Kidney (tissue), 14 donors: ENCODE data around the gene MSI2. TPM values are rescaled to one million over a fixed set of nuclear protein-coding genes. Genes with fewer than 3 reads are reported as not detected.
A peak's percentile ranks its signal among the peaks of the same experiment; 100 is the strongest.

ENCODE experiments used
- DNase-seq, 5 donors: peaks; one replicate each; pipeline ENCODE4 v3.0.0-alpha.2; 2013 to 2020
- FAIRE-seq: peaks from 2 replicates; lab custom pipeline; 2012; peaks lifted over from hg19 to GRCh38; lab: Jason Lieb, UNC
- H3K27ac ChIP-seq, 2 donors: one replicate each; pipeline ENCODE4 v1.7.0; 2013; ENCODE audit warnings: low read depth in 2 of 2, low read length in 2 of 2, inconsistent platforms in 1 of 2
- H3K27me3 ChIP-seq: one replicate; pipeline ENCODE4 v1.7.1; 2013; ENCODE audit warnings: low read length, inconsistent platforms; ENCODE audit not compliant: control insufficient read depth, insufficient read depth
- H3K36me3 ChIP-seq, 3 donors: one replicate each; pipeline versions ENCODE4 v1.7.0 to v1.7.1; 2013; ENCODE audit warnings: low read length in 3 of 3, control low read depth in 1 of 3, inconsistent platforms in 1 of 3; ENCODE audit not compliant: insufficient read depth in 3 of 3, control insufficient read depth in 2 of 3
- H3K4me1 ChIP-seq, 3 donors: one replicate each; pipeline versions ENCODE4 v1.7.0 to v1.7.1; 2013; ENCODE audit warnings: low read length in 3 of 3, inconsistent platforms in 1 of 3, low read depth in 1 of 3; ENCODE audit not compliant: control insufficient read depth in 2 of 3, insufficient read depth in 2 of 3
- H3K4me3 ChIP-seq, 3 donors: one replicate each; pipeline versions ENCODE4 v1.7.0 to v1.8.1; 2013; ENCODE audit warnings: low read length in 3 of 3, control low read depth in 1 of 3, inconsistent platforms in 1 of 3
- H3K9ac ChIP-seq, 3 donors: one replicate each; pipeline versions ENCODE4 v1.7.0 to v1.7.1; 2013; ENCODE audit warnings: low read length in 3 of 3, control low read depth in 1 of 3, inconsistent platforms in 1 of 3
- H3K9me3 ChIP-seq, 3 donors: one replicate each; pipeline versions ENCODE4 v1.7.0 to v1.7.1; 2013; ENCODE audit warnings: low read length in 3 of 3, control low read depth in 1 of 3, inconsistent platforms in 1 of 3; ENCODE audit not compliant: control insufficient read depth in 2 of 3, insufficient read depth in 1 of 3
- intact Hi-C: fragments of 100-400 bp; cut with DNase I; formaldehyde crosslinking; loops from one replicate; pipeline ENCODE4 v1.11.1; 2022
- polyA plus RNA-seq: library from polyadenylated mRNA; stranded (reverse); fragments of 350-450 nt; fragmentation: Illumina TruSeq; extraction: RNeasy Lipid Tissue Mini Kit (QIAGEN cat#74804); gene quantifications from one replicate; pipeline ENCODE4 v1.2.3, GENCODE V29; 2014; ENCODE audit warnings: low read depth, low replicate concordance; ENCODE audit not compliant: insufficient read depth
- total RNA-seq: library from RNA; stranded (reverse); fragmentation: NEBNext Ultra II Directional; extraction: Animal tissue kit (Norgen Biotek cat#: 25700); gene quantifications from one replicate; pipeline ENCODE4 v1.2.1, GENCODE V29; 2021
- TF ChIP-seq, protein P1 (sequence below): IDR thresholded peaks from 3 replicates; pipeline ENCODE4 v1.5.1; 2012; ENCODE audit warnings: mild to moderate bottlenecking, moderate library complexity, borderline replicate concordance; ENCODE audit not compliant: insufficient read depth; ENCODE audit errors: extremely low read depth
- donor health status: control.
- donor health status: control.
- donor health status: control.
- donor health status: control.
- donor health status: control.
- donor health status: DM: yes; HTN: yes; CAD: no.
- donor health status: Normal renal cell carcinoma (clear cell type).

The MSI2 gene
- total and polyA plus RNA-seq, 2 donors from 2014 or later = 69.2 to 151 TPM

DNA sequence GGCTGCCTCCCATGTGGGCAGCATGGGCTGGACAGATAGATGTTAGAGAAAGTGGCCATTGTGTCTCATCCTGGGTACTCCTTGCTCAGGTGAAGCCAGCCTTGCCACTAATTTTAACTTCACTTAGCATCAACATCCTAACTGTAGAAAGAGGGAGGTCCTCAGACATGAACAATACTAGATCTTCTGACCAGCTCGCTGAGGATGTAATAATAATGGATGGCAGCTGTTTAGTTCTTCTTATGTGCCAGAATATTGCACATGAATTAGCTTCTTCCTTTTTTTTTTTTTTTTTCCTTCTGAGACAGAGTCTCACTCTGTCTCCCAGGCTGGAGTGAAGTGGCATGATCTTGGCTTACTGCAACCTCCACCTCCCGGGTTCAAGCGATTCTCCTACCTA, 256.4 kb downstream of the MSI2 start:
- Histone ChIP-seq H3K9ac (no peak overlapping the region), H3K4me1 (peaks cover 4 to 9% (median 5%) of the 10 kb centered on the region in 3 donors), H3K27ac (no peak overlapping the region), H3K9me3 (no peaks in the 10 kb centered on the region), H3K4me3 (no peak overlapping the region), H3K27me3 (no peaks in the 10 kb centered on the region), H3K36me3 (no peaks in the 10 kb centered on the region)
- DNase-seq = no peak
- TF ChIP-seq, protein P1, sequence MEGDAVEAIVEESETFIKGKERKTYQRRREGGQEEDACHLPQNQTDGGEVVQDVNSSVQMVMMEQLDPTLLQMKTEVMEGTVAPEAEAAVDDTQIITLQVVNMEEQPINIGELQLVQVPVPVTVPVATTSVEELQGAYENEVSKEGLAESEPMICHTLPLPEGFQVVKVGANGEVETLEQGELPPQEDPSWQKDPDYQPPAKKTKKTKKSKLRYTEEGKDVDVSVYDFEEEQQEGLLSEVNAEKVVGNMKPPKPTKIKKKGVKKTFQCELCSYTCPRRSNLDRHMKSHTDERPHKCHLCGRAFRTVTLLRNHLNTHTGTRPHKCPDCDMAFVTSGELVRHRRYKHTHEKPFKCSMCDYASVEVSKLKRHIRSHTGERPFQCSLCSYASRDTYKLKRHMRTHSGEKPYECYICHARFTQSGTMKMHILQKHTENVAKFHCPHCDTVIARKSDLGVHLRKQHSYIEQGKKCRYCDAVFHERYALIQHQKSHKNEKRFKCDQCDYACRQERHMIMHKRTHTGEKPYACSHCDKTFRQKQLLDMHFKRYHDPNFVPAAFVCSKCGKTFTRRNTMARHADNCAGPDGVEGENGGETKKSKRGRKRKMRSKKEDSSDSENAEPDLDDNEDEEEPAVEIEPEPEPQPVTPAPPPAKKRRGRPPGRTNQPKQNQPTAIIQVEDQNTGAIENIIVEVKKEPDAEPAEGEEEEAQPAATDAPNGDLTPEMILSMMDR = no peak
- no peak for FAIRE-seq
- intact Hi-C loops = no loop called here

DNA sequence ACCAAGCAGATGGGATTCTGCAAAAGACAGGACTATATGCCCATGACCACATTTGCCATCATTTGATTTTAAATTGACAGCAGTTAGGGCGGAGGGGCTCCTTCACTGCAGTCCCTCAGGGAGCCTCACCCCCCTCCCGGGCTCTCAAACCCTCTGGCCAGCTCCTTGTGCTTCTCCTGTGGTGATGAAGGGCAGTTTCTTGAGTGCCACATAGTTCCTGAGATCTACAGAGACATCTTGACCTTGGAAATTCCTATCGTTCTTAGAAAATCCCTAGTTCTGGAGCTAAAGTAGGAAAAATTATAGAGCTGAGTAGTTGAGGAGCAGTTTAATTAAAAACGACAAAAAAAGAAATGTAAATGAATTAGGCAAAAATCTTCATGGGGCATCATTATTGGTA, 257.2 kb downstream of the MSI2 start:
- Histone ChIP-seq H3K27ac (no peak overlapping the region), H3K4me3 (no peak overlapping the region), H3K27me3 (no peaks in the 10 kb centered on the region), H3K9me3 (no peaks in the 10 kb centered on the region), H3K9ac (no peak overlapping the region), H3K36me3 (no peaks in the 10 kb centered on the region), H3K4me1 (peaks cover 0 to 13% (median 12%) of the 10 kb centered on the region in 3 donors)
- DNase-seq (peak in 1 of 5 donors; percentile 59), FAIRE-seq (no peak)
- TF ChIP-seq, protein P1 = no peak
- intact Hi-C loops = no loop called here

DNA sequence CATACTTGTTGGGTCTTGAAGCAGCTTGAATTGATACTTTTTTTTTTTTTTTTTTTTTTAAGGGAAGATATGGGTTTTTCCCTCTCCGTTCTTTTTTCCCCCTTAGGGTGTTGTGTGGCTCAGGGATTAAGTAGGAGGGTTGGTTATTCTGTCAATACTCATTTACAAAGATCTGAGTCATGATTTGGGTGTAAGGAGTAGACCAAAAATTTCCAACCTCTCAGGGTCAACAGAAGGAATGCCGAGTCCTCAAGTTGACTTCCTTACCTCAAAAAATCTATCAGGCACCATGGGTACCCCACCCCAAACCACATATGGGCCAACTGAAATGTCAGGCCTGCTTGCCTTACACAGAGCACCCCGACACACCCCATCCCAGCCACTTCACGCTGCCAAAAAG, 258.3 kb downstream of the MSI2 start:
- DNase-seq (no peak), FAIRE-seq (no peak)
- Histone ChIP-seq H3K9ac (no peak overlapping the region), H3K4me3 (no peak overlapping the region), H3K9me3 (no peaks in the 10 kb centered on the region), H3K4me1 (peaks cover 0 to 23% (median 20%) of the 10 kb centered on the region in 3 donors), H3K27me3 (no peaks in the 10 kb centered on the region), H3K27ac (no peak overlapping the region), H3K36me3 (no peaks in the 10 kb centered on the region)
- intact Hi-C loops = no loop called here
- TF ChIP-seq, protein P1 = no peak

DNA sequence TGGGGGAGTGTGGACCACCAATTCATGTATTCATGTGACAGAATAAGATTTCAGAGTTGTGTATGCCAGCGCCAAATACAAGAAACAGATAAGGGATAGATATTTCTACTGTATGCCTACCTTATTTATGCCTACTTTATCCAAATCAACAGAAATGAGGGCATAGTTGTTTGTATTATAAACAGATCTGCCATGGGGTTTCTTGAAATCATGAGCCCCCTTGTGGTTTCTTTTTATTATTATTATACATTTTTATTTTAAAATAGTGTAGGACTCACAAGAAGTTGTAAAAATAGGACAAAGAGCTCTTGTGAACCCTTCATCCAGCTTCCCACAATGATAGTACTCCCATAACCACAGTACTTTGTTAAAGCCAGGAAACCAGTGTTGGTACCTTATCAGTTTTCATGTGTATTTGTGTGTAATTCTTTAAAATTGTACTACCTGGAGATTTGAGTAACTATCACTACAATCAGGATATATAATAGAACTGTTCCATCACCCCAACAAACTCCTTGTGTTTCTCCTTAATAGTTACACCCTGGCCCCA, 259.4 kb downstream of the MSI2 start:
- intact Hi-C loops = no loop called here
- H3K4me1 ChIP-seq = peaks cover 0 to 24% (median 22%) of the 10 kb centered on the region in 3 donors

More for the DNA sequence above, 259.4 kb downstream of the MSI2 start:
- Histone ChIP-seq H3K27me3 (no peaks in the 10 kb centered on the region), H3K9me3 (no peaks in the 10 kb centered on the region), H3K36me3 (no peaks in the 10 kb centered on the region), H3K9ac (no peak overlapping the region), H3K4me3 (no peak overlapping the region), H3K27ac (no peak overlapping the region)
- TF ChIP-seq, protein P1 = no peak
- DNase-seq = no peak
- no peak for FAIRE-seq
